Pancreas (tissue), 10 donors: ENCODE results near the gene ASB8. TPM values are rescaled to one million over a fixed set of nuclear protein-coding genes. Genes with fewer than 3 reads are reported as not detected.
"Not testable (repeated sequence)": the region's sequence is repeated elsewhere in the genome, so short reads cannot be mapped to it uniquely, and the experiment has no call there.

ENCODE experiments used
- ATAC-seq, 4 donors: fragments of 200-7000 bp; cut with Tn5 transposase; one replicate each; pipeline versions ENCODE4 v1.8.0 to v1.9.1; 2020; ENCODE audit warnings: mild to moderate bottlenecking in 4 of 4, moderate library complexity in 4 of 4
- DNase-seq, 6 donors: peaks; one replicate each; pipeline ENCODE4 v3.0.0-alpha.2; 2020
- FAIRE-seq: peaks from 2 replicates; lab custom pipeline; 2012; peaks lifted over from hg19 to GRCh38; lab: Jason Lieb, UNC
- H3K27ac ChIP-seq, 4 donors: fragments of 200-600 bp; sonication (generic); 1 replicate in 3 of 4; 2 replicates in 1 of 4; pipeline versions ENCODE4 v1.5.0 to v1.8.0; 2020
- H3K27me3 ChIP-seq, 4 donors: fragments of 200-600 bp; one replicate each; pipeline ENCODE4 v1.8.0; 2021
- H3K36me3 ChIP-seq, 3 donors: fragments of 200-600 bp; sonication (generic) in 1 of 3; one replicate each; pipeline versions ENCODE4 v1.5.0 to v1.8.0; 2020 to 2021
- H3K4me1 ChIP-seq, 3 donors: fragments of 200-600 bp; one replicate each; pipeline ENCODE4 v1.8.0; 2021
- H3K4me3 ChIP-seq, 4 donors: fragments of 200-600 bp; sonication (generic) in 2 of 4; one replicate each; pipeline versions ENCODE4 v1.5.0 to v1.8.0; 2020 to 2021
- H3K9me3 ChIP-seq, 4 donors: fragments of 200-600 bp; one replicate each; pipeline ENCODE4 v1.8.0; 2021
- WGBS, 2 donors: extraction: QIAGEN DNeasy Blood & Tissue Kit; methylation state at CpG; one replicate each; pipeline ENCODE4 v1.1.7; 2013; 5-methylcytosine and 5-hydroxymethylcytosine counted together
- intact Hi-C, 3 donors: fragments of 100-400 bp; cut with DNase I; formaldehyde crosslinking; loops; one replicate each; pipeline versions ENCODE4 v1.11.1 to v1.14.2; 2022
- polyA plus RNA-seq, 2 donors: library from polyadenylated mRNA; stranded (reverse); fragments of 200-250 nt; gene quantifications; one replicate each; pipeline ENCODE4 v1.2.3, GENCODE V29; 2013
- total RNA-seq, 6 donors: library from RNA; stranded (reverse); fragmentation: NEBNext Ultra II Directional in 4 of 6; extraction: Animal tissue kit (Norgen Biotek cat#: 25700) in 4 of 6; gene quantifications; one replicate each; pipeline versions ENCODE4 v1.2.1 to v1.2.4, GENCODE V29; 2021 to 2023
- TF ChIP-seq, protein P1 (sequence below), 4 donors: fragments of 200-600 bp; sonication (generic) in 3 of 4; IDR thresholded peaks; one replicate each; pipeline versions ENCODE4 v1.5.0 to v1.8.0; 2021; ENCODE audit warnings: antibody characterized with exemption in 4 of 4
- donor health status: healthy with polysubstance abuse.
- donor health status: DM: no; HTN: no; CAD: no; lungs with moderate emphysema.
- donor health status: DM: no; HTN: no; CAD: no.
- donor health status: control.
- donor health status: control.
- donor health status: Bipolar disorder and iron deficiency.
- donor health status: DM: yes; HTN: yes; CAD: no.
- donor health status: DM: no; HTN: no; CAD: no.
- donor health status: DM: no; HTN: no; CAD: no.
- donor health status: DM: yes; HTN: yes; CAD: no.

The ASB8 gene
- total and polyA plus RNA-seq, 8 donors = 8.1 to 27.6 (median 19.4) TPM

DNA sequence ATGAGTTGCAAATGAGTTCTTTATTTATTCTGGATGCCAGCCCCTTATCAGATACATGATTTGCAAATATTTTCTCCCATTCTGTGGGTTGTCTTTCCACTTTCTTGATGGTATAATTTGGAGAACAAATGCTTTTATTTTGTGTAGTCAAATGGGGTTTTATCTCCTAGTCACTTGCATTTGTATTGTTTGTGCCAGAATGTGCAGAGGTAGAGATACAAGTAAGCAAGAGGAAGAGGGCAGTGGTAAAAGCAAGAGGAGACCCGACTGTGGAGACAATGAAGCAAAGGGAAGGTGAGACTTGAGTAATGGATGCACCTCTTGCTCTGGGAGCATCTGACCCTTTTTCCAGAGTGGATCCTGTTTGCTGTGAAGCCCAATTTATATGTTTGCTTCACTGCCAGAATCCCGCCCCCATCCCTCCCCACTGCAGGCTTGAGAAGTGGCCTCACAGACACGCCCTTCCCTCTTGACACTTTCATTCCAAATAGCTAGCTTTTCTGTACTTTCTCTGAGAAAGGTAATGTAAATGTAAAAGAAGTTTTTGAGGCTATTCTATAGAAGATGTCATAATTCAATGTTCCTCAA lies 38.9 kb downstream of the ASB8 start:
- Histone ChIP-seq H3K36me3 (no peaks in the 10 kb centered on the region), H3K4me3 (peak overlapping the region in 1 of 4 donors; percentile 54), H3K9me3 (no peaks in the 10 kb centered on the region), H3K27ac (no peak overlapping the region), H3K27me3 (no peaks in the 10 kb centered on the region), H3K4me1 (peaks cover 0 to 8% (median 0%) of the 10 kb centered on the region in 3 donors)
- TF ChIP-seq, protein P1, sequence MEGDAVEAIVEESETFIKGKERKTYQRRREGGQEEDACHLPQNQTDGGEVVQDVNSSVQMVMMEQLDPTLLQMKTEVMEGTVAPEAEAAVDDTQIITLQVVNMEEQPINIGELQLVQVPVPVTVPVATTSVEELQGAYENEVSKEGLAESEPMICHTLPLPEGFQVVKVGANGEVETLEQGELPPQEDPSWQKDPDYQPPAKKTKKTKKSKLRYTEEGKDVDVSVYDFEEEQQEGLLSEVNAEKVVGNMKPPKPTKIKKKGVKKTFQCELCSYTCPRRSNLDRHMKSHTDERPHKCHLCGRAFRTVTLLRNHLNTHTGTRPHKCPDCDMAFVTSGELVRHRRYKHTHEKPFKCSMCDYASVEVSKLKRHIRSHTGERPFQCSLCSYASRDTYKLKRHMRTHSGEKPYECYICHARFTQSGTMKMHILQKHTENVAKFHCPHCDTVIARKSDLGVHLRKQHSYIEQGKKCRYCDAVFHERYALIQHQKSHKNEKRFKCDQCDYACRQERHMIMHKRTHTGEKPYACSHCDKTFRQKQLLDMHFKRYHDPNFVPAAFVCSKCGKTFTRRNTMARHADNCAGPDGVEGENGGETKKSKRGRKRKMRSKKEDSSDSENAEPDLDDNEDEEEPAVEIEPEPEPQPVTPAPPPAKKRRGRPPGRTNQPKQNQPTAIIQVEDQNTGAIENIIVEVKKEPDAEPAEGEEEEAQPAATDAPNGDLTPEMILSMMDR (IDR thresholded peaks at IDR 0.05) = no peak
- intact Hi-C loops = no loop called here
- no peak for DNase-seq
- FAIRE-seq = no peak
- WGBS, 2 donors = 31 to 40% methylated on average over 3 of the region's 3 CpGs
- no peak for ATAC-seq

DNA sequence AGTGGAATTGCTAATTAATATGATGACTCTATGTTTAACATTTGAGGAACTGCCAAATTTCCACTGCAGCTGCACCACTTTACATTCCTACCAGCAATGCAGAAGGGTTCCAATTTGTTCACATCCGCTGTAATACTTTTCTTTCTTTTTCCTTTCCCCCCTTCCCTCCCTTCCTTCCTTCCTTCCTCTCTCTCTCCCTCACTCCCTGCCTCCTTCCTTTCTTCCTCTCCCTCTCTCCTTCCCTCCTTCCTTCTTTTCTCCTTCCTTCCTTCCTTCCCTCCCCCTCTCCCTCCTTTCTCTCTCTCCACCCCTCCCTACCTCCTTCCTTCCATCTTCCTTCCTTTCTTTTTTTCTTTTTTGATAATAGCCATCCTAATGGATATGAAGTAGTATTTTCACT lies 41.4 kb downstream of the ASB8 start:
- H3K36me3 ChIP-seq = no peaks in the 10 kb centered on the region
- 88 to 93% methylated on average over 1 of the region's 1 CpG for WGBS, 2 donors
- FAIRE-seq = no peak
- no peak for DNase-seq
- TF ChIP-seq, protein P1 (IDR thresholded peaks at IDR 0.05) = no peak
- H3K4me1 ChIP-seq = peaks cover 0 to 8% (median 0%) of the 10 kb centered on the region in 3 donors
- no peaks in the 10 kb centered on the region for H3K27me3 ChIP-seq
- H3K9me3 ChIP-seq = no peaks in the 10 kb centered on the region
- no peak for ATAC-seq
- no peak overlapping the region for H3K27ac ChIP-seq
- intact Hi-C loops = no loop called here
- no peak overlapping the region for H3K4me3 ChIP-seq

DNA sequence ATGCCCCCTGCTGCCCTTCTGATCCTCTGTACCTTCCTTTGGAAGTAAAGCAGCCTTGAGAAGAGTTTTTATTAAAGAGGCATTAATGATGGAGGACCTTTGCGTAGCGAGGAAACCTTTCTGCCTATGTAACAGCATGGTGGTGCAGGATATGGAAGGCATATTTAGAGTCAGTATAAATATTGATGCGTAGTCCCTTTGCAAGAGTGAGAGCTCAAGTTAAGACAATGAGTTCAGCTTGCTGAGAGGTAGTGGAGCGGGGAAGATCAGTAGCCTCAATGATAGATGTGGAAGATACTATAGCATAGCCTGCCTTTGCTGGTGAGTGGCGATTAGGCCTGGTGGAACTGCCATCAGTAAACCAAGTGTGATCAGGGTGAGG lies 46.0 kb downstream of the ASB8 start:
- ATAC-seq, H3K27ac ChIP-seq, FAIRE-seq, H3K9me3 ChIP-seq, DNase-seq, H3K4me3 ChIP-seq, H3K4me1 ChIP-seq, intact Hi-C loops, H3K27me3 ChIP-seq, H3K36me3 ChIP-seq: not testable (repeated sequence)
- 90 to 96% methylated on average over 5 of the region's 5 CpGs for WGBS, 2 donors

DNA sequence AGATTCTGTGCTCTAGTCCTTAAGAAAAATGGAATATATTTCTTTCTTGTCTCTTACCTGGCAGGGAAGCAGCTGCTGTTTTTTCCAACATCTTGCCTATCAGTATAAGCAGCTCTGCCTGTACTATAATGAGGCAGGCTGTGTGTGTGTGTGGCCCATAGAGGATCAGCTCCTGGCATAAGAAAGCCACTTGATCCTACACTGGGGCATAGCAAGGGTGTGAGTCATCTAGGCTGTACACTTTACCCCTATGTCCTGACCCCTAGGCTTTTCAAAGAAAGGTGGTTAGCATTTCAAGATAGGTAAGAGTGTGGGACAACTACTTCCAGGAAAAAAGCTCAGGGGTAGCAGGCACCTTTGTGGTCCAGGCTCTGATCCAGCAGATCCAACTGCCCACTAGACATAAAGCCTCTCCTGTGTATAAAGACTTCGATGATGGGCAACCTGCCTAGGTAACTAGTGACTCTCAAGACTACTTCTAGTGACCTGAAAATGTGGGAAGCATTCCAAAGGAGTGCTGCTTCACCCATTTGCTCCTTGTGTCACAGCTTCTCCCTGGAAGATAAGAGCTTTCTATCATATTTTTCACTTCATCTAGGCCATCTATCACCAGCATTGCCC lies 46.5 kb downstream of the ASB8 start:
- H3K4me3 ChIP-seq = no peak overlapping the region
- TF ChIP-seq, protein P1 (IDR thresholded peaks at IDR 0.05) = no peak
- intact Hi-C loops = no loop called here
- H3K27me3 ChIP-seq = no peaks in the 10 kb centered on the region
- H3K36me3 ChIP-seq = no peaks in the 10 kb centered on the region
- peaks cover 0 to 6% (median 4%) of the 10 kb centered on the region in 3 donors for H3K4me1 ChIP-seq
- DNase-seq = no peak
- WGBS, 2 donors = 75 to 79% methylated on average over 1 of the region's 1 CpG
- H3K27ac ChIP-seq = no peak overlapping the region
- no peaks in the 10 kb centered on the region for H3K9me3 ChIP-seq
- FAIRE-seq = no peak
- no peak for ATAC-seq

DNA sequence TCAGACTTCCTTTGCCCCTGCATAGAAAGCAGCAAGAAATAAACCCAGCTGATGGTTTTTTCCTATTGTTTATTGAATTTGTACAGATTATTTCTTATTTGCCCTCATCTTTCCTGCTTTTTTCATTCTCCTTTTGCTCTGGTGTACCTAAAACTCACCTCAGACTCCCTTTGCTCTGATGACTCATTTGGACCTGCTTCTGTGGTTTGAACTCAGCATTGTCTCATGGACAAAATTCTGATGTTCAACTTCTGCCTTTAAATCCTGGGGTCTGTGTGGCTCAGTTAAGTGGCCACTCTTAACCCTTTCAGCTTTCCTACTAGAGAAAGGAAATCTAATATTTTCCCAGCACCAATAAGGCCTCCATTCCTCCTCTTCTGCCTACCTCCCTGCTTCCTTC lies 47.9 kb downstream of the ASB8 start:
- intact Hi-C loops = no loop called here

More for the DNA sequence above, 47.9 kb downstream of the ASB8 start:
- Histone ChIP-seq H3K4me1 (peaks cover 5 to 12% (median 9%) of the 10 kb centered on the region in 3 donors), H3K9me3 (no peaks in the 10 kb centered on the region), H3K27me3 (no peaks in the 10 kb centered on the region), H3K36me3 (no peaks in the 10 kb centered on the region), H3K27ac (no peak overlapping the region), H3K4me3 (no peak overlapping the region)
- ATAC-seq (no peak), FAIRE-seq (no peak), DNase-seq (no peak)
- TF ChIP-seq, protein P1 (IDR thresholded peaks at IDR 0.05) = no peak
